HEK293 (cell line): Measurements from ENCODE around the gene MYO3A.

Experiments
- ATF2 ChIP-seq: fragments of 450-650 bp; formaldehyde crosslinking; IDR thresholded peaks from 2 replicates; pipeline ENCODE4 v1.5.1; 2016; ENCODE audit warnings: missing biosample characterization, missing genetic modification characterization, low read depth
- CTCF ChIP-seq: fragments of 450-650 bp; formaldehyde crosslinking; IDR thresholded peaks from 2 replicates; pipeline ENCODE4 v1.5.1; 2016; ENCODE audit warnings: missing biosample characterization, missing genetic modification characterization
- MYNN ChIP-seq: fragments of 450-650 bp; formaldehyde crosslinking; IDR thresholded peaks from 2 replicates; pipeline ENCODE4 v1.5.1; 2016; ENCODE audit warnings: missing biosample characterization, missing genetic modification characterization, borderline replicate concordance
- REPIN1 ChIP-seq: fragments of 450-650 bp; formaldehyde crosslinking; IDR thresholded peaks from 2 replicates; pipeline ENCODE4 v1.5.1; 2017; ENCODE audit warnings: missing biosample characterization, missing genetic modification characterization, low read depth
- SCRT1 ChIP-seq: fragments of 450-650 bp; formaldehyde crosslinking; IDR thresholded peaks from 2 replicates; pipeline ENCODE4 v1.5.1; 2016; ENCODE audit warnings: missing biosample characterization, missing genetic modification characterization, borderline replicate concordance
- TCF7L2 ChIP-seq: IDR thresholded peaks from 2 replicates; pipeline ENCODE4 v1.6.1; 2011; ENCODE audit warnings: low read depth, mild to moderate bottlenecking, inconsistent platforms, low read length, moderate library complexity, borderline replicate concordance
- ZBTB1 ChIP-seq: fragments of 450-650 bp; formaldehyde crosslinking; IDR thresholded peaks from 2 replicates; pipeline ENCODE4 v1.5.1; 2016; ENCODE audit warnings: missing biosample characterization, missing genetic modification characterization
- ZBTB11 ChIP-seq: fragments of 450-650 bp; formaldehyde crosslinking; conservative IDR thresholded peaks from 2 replicates; pipeline ENCODE4 v1.5.1; 2016; ENCODE audit warnings: low read depth, missing biosample characterization, missing genetic modification characterization
- ZIC2 ChIP-seq: fragments of 450-650 bp; formaldehyde crosslinking; IDR thresholded peaks from 2 replicates; pipeline ENCODE4 v1.5.1; 2016; ENCODE audit warnings: missing biosample characterization, missing genetic modification characterization
- ZNF10 ChIP-seq: fragments of 450-650 bp; formaldehyde crosslinking; IDR thresholded peaks from 2 replicates; pipeline ENCODE4 v1.5.1; 2017; ENCODE audit warnings: missing biosample characterization, missing genetic modification characterization
- ZNF311 ChIP-seq: fragments of 450-650 bp; formaldehyde crosslinking; IDR thresholded peaks from 2 replicates; pipeline ENCODE4 v1.5.1; 2017; ENCODE audit warnings: missing biosample characterization, missing genetic modification characterization, borderline replicate concordance
- ZNF341 ChIP-seq: fragments of 450-650 bp; formaldehyde crosslinking; IDR thresholded peaks from 2 replicates; pipeline ENCODE4; 2016; ENCODE audit warnings: low read depth, missing biosample characterization, missing genetic modification characterization
- ZNF704 ChIP-seq: fragments of 450-650 bp; formaldehyde crosslinking; IDR thresholded peaks from 2 replicates; pipeline ENCODE4 v1.5.1; 2016; ENCODE audit warnings: missing biosample characterization, missing genetic modification characterization
- ZNF792 ChIP-seq: fragments of 450-650 bp; formaldehyde crosslinking; IDR thresholded peaks from 2 replicates; pipeline ENCODE4 v1.5.1; 2016; ENCODE audit warnings: missing biosample characterization, missing genetic modification characterization

- no peak for TF ChIP-seq ZNF341 (tag by site-specific recombination)
- TF ChIP-seq ZBTB11 (tag by site-specific recombination), result no peak
- TF ChIP-seq ZNF10 (tag by site-specific recombination), result no peak
- no peak for TF ChIP-seq ZNF704 (tag by site-specific recombination)
- TF ChIP-seq CTCF (tag by site-specific recombination), result no peak
- TF ChIP-seq ZIC2 (tag by site-specific recombination), result no peak
- TF ChIP-seq TCF7L2, result no peak
- TF ChIP-seq REPIN1, result no peak
- TF ChIP-seq MYNN (tag by site-specific recombination), result no peak
- TF ChIP-seq ZNF792 (tag by site-specific recombination), result no peak
- no peak for TF ChIP-seq ZNF311 (tag by site-specific recombination)
- TF ChIP-seq ATF2 (tag by site-specific recombination), result no peak
- no peak for TF ChIP-seq ZBTB1 (tag by site-specific recombination)
- no peak for TF ChIP-seq SCRT1 (tag by site-specific recombination)
These were observed 10.7 kb downstream of the MYO3A start for GRCh38 chr10:25944771-25945170.
